ENCODE measurements around the gene CNKSR3. TPM values are rescaled to one million over a fixed set of nuclear protein-coding genes. Genes with fewer than 3 reads are reported as not detected.

CNKSR3 gene
- total RNA-seq, 2 experiments from 2014 or later, result not detected

DNA sequence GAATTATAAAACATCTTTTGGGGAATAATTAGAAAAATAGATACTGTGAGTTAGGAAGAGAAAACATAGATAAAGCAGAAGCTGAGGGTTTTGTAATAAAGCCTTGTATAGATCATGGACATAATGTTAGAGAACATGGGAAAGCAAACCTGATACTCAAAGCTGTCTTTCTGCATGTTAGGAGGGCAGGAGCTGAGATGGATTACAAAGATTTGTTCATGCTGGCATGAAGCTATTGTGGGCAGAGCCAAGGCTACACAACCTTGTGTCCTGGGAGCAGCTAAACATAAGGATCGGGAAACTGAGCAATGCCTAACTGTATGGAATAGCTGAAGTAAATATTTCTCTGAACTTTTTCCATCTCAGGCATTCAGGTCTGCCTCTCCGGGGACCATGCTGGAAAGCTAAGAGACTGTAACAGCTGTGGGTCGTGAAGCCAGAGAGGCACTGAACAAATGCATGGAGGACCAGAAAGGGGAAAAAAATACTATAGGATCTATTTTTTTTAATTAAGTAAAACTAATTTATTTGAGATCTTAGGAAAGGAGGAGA lies 28.2 kb upstream of the CNKSR3 start:
- CTCF ChIA-PET, result interaction anchor here (0.6 kb wide), 1 partner anchor 83 kb away, joined by 3 read pairs; no protein-coding TSS in a partner anchor
- POLR2A ChIA-PET, result no interaction called here
- DNase-seq, result no peak
- no peaks in the 10 kb centered on the region for H3K36me3 Mint-ChIP-seq (ENCODE audit: low read depth)
- ATAC-seq, result no peak
- H3K27ac Mint-ChIP-seq, result no peak overlapping the region
- no peaks in the 10 kb centered on the region for H3K27me3 Mint-ChIP-seq (ENCODE audit: low read depth)
- no peaks in the 10 kb centered on the region for H3K4me1 Mint-ChIP-seq (ENCODE audit: low read depth)
- no peak overlapping the region for H3K4me3 Mint-ChIP-seq
- no peaks in the 10 kb centered on the region for H3K9me3 Mint-ChIP-seq (ENCODE audit: insufficient read depth)

DNA sequence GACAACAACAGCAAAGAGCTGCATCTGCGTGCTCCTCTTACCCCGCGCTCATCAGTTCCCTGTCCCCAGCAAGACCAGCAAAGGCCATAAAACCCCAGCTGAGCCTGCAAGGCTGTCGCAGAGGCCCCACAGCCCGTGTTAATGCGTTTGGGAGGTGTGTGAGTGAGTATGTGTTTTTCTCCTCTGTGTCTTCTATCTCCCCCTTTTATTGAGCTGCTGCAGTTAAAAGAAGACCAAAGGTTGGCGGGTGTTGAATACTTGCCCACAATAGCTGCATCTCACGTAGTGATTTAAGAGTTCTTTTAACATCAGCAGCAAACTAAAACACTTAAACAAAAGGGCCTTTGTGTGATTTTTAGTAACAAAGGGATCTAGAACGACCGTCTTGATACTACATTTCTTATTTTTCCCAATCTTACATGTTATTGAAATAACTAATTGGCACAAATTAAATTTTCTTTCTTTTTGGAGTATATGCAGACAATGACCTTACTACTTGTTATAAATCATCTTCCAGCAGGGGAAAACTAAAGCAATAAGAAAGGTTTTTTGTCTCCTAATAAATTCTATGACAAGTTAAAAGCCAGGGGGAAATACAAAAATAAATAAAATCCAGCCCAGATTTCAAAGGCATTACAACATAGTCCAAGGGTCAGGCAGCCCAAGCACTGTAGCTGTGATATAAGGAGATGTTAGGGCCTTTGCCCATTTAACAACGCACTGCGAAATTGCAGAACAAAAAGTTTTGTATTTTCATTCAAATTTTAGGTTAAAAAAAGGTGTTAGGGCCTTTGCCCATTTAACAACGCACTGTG lies 27.2 kb upstream of the CNKSR3 start:
- Mint-ChIP-seq H3K9me3 (ENCODE audit: insufficient read depth) (no peaks in the 10 kb centered on the region), H3K27me3 (ENCODE audit: low read depth) (no peaks in the 10 kb centered on the region), H3K36me3 (ENCODE audit: low read depth) (no peaks in the 10 kb centered on the region), H3K4me1 (ENCODE audit: low read depth) (no peaks in the 10 kb centered on the region), H3K4me3 (no peak overlapping the region), H3K27ac (no peak overlapping the region)
- ChIA-PET CTCF (no interaction called here), POLR2A (interaction anchor here (0.6 kb wide), 1 partner anchor 198 kb away, joined by 3 read pairs; no protein-coding TSS in a partner anchor)
- no peak for ATAC-seq
- no peak for DNase-seq

DNA sequence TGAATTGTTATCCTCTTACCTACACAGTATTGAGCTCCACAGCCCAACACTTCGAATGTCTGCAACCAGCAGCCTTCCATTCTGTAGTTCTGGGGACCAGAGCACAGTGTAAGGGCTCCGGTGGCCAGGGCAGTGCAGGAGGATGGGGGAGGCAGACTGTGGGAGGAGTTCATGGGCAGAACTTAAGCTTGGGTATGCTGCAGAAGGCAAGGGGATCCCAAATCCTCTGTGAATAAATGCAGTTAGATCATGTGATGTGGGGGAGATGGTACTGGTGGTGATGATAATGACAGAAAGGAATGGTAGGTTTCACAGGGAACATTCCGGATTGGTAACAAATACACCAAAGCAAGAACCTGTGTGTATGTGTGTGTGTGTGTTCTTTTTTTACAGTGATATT lies 26.5 kb upstream of the CNKSR3 start:
- ATAC-seq, result no peak
- CTCF ChIA-PET, result no interaction called here
- Mint-ChIP-seq H3K27me3 (ENCODE audit: low read depth) (no peaks in the 10 kb centered on the region), H3K9me3 (ENCODE audit: insufficient read depth) (no peaks in the 10 kb centered on the region), H3K27ac (no peak overlapping the region), H3K4me3 (no peak overlapping the region), H3K36me3 (ENCODE audit: low read depth) (no peaks in the 10 kb centered on the region), H3K4me1 (ENCODE audit: low read depth) (no peaks in the 10 kb centered on the region)
- DNase-seq, result no peak
- POLR2A ChIA-PET, result no interaction called here

DNA sequence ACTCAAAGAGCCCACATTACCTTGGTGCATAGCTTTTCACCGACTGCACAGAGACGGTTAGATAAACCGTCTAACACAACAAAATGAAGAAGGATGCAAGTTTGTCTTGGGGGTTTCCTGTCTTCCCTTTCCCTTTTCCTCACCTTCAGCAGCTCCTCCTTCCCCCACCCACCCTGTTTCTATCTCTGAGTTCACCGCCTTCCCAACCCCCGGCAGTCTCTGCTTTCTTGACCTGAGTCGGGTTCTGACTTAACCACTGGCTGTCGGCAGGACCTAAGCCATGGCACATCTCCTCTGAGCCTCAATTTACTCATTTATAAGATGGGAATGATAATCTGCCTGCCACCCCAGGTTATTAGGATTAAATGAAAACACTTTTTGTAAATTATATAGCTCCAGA lies 25.8 kb upstream of the CNKSR3 start:
- Mint-ChIP-seq H3K4me1 (ENCODE audit: low read depth) (no peaks in the 10 kb centered on the region), H3K9me3 (ENCODE audit: insufficient read depth) (no peaks in the 10 kb centered on the region), H3K4me3 (no peak overlapping the region), H3K27me3 (ENCODE audit: low read depth) (no peaks in the 10 kb centered on the region), H3K27ac (no peak overlapping the region), H3K36me3 (ENCODE audit: low read depth) (no peaks in the 10 kb centered on the region)
- ChIA-PET POLR2A (no interaction called here), CTCF (no interaction called here)
- ATAC-seq (no peak), DNase-seq (no peak)

DNA sequence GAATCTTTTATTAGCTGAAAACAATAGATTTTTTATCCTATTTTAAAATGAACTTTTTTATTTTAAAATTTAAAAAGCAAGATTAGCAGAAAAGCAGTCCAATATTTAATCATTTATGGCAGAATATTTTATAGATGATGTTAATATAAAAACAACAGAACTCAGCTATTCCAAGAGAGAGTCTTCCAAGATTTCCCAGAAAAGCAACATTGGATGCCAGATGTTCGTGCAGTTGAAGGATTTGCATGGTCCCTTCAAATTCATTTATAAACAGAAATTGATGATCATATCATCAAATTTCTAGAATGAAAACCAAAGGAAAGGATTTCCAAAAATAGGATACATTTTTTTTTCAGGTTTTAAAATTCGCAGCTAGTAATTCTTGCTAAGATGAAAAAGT lies 25.4 kb upstream of the CNKSR3 start:
- H3K36me3 Mint-ChIP-seq (ENCODE audit: low read depth), result no peaks in the 10 kb centered on the region
- CTCF ChIA-PET, result no interaction called here
- no peak overlapping the region for H3K27ac Mint-ChIP-seq
- POLR2A ChIA-PET, result no interaction called here
- DNase-seq (no peak), ATAC-seq (no peak)
- no peaks in the 10 kb centered on the region for H3K27me3 Mint-ChIP-seq (ENCODE audit: low read depth)
- H3K4me1 Mint-ChIP-seq (ENCODE audit: low read depth), result no peaks in the 10 kb centered on the region
- H3K4me3 Mint-ChIP-seq, result no peak overlapping the region
- no peaks in the 10 kb centered on the region for H3K9me3 Mint-ChIP-seq (ENCODE audit: insufficient read depth)

DNA sequence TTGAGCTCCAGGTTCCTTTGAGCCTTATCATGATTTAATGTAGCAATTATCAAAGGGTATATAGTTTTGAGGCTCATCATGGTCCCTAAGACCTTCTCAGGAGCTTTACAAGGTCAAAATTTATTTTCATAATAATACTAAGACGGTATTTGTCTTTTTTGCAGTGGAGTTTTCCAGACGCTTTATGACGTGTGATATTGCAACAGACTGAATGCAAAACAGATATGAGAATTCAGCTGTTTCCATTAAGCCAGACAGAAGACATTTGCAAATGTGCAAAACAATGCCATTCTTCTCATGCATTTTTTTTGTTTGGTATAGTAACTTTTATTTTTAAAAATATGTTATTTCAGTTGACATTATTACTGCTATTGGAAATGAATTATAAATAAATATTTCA lies 24.7 kb upstream of the CNKSR3 start:
- POLR2A ChIA-PET, result no interaction called here
- Mint-ChIP-seq H3K9me3 (ENCODE audit: insufficient read depth) (no peaks in the 10 kb centered on the region), H3K27me3 (ENCODE audit: low read depth) (no peaks in the 10 kb centered on the region), H3K27ac (no peak overlapping the region), H3K4me3 (no peak overlapping the region), H3K36me3 (ENCODE audit: low read depth) (no peaks in the 10 kb centered on the region), H3K4me1 (ENCODE audit: low read depth) (no peaks in the 10 kb centered on the region)
- DNase-seq, result no peak
- no peak for ATAC-seq
- CTCF ChIA-PET, result no interaction called here

DNA sequence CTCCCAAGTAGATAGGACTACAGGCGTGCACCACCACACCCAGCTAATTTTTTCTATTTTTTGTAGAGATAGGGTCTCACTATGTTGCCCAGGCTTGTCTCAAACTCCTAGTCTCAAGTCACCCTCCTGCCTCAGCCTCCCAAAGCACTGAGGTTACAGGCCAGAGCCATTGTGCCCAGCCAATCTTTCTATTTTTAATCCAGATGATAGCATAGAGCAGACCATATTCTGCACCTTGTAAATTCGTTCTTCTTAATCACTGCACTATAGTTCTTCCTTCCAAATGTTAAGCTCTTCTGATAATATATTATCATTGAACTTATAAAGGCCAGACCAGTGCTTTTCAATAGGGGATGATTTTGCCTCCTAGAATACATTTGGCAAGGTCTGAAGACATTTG lies 24.0 kb upstream of the CNKSR3 start:
- DNase-seq, result no peak
- Mint-ChIP-seq H3K36me3 (ENCODE audit: low read depth) (no peaks in the 10 kb centered on the region), H3K9me3 (ENCODE audit: insufficient read depth) (no peaks in the 10 kb centered on the region), H3K27ac (no peak overlapping the region), H3K4me3 (no peak overlapping the region), H3K4me1 (ENCODE audit: low read depth) (no peaks in the 10 kb centered on the region), H3K27me3 (ENCODE audit: low read depth) (no peaks in the 10 kb centered on the region)
- ChIA-PET CTCF (no interaction called here), POLR2A (no interaction called here)
- no peak for ATAC-seq

DNA sequence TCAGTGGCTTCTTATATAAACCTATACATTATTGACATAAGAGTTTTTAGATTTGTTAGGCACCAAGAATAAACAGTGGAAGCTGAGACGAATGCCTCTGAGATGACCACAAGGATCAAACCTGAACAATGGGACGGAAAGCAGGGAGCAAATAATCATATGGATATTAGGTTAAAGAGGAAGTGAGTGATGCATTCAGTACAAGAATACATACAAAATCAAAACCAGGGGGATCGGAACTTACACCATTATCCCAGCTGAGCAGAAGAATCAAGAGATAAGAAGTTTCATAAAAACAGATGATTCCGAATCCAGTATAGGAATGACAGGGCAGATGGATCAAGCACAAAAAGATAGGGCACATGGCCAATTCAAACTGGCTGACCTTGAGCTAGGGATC lies 21.9 kb upstream of the CNKSR3 start:
- no peak for DNase-seq
- H3K36me3 Mint-ChIP-seq (ENCODE audit: low read depth), result no peaks in the 10 kb centered on the region
- no peaks in the 10 kb centered on the region for H3K4me1 Mint-ChIP-seq (ENCODE audit: low read depth)
- POLR2A ChIA-PET, result no interaction called here
- no peak overlapping the region for H3K27ac Mint-ChIP-seq
- no peak overlapping the region for H3K4me3 Mint-ChIP-seq
- H3K27me3 Mint-ChIP-seq (ENCODE audit: low read depth), result no peaks in the 10 kb centered on the region
- no peak for ATAC-seq
- no peaks in the 10 kb centered on the region for H3K9me3 Mint-ChIP-seq (ENCODE audit: insufficient read depth)
- CTCF ChIA-PET, result no interaction called here

DNA sequence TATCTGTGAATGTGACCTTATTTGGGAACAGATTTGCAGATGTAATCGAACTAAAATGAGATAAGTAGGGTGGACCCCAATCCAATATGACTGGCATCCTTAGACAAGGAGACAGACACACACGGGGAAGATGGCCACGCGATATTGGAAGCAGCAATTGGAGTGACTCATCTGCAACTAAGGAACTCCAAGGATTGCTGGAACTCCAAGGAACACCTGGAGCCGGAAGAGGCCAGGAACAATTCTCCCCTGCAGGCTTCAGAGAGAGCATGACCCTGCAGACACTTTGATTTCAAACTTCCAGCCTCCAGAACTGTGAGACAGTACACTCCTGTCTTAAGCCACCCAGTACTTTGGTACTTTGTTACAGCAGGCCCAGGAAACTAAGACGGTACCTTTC lies 19.5 kb upstream of the CNKSR3 start:
- Mint-ChIP-seq H3K27ac (no peak overlapping the region), H3K36me3 (ENCODE audit: low read depth) (no peaks in the 10 kb centered on the region), H3K4me1 (ENCODE audit: low read depth) (peaks cover 5% of the 10 kb centered on the region), H3K4me3 (no peak overlapping the region), H3K9me3 (ENCODE audit: insufficient read depth) (no peaks in the 10 kb centered on the region), H3K27me3 (ENCODE audit: low read depth) (no peaks in the 10 kb centered on the region)
- DNase-seq, result no peak
- no peak for ATAC-seq
- ChIA-PET POLR2A (no interaction called here), CTCF (no interaction called here)

DNA sequence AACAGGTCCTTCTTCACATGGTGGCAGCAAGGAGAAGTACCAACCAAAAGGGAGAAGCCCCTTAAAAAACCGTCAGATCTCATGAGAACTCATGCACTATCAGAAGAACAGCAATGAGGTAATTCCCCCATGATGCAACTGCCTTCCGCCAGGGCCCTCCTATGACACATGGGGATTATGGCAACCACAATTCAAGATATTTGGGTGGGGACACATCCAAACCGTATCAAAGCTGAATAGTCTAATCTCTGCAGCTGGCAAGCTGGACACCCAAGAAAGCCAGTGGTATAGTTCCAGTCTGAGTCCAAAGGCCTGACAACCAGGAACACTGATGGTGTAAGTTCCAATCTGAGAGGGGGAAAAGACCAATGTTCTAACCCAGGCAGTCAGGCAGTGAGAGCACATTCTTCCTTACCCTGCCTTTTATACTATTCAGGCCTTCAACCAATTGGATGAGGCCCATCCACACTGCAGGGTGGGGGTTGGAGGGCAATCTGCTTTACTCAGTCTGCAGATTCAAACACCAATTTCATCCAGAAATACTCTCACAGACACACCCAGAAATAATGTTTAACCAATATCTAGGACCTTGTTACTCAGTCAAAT lies 17.9 kb upstream of the CNKSR3 start:
- Mint-ChIP-seq H3K9me3 (ENCODE audit: insufficient read depth) (no peaks in the 10 kb centered on the region), H3K27me3 (ENCODE audit: low read depth) (no peaks in the 10 kb centered on the region), H3K27ac (no peak overlapping the region), H3K4me3 (no peak overlapping the region), H3K36me3 (ENCODE audit: low read depth) (no peaks in the 10 kb centered on the region), H3K4me1 (ENCODE audit: low read depth) (peaks cover 5% of the 10 kb centered on the region)
- CTCF ChIA-PET, result no interaction called here
- DNase-seq (no peak), ATAC-seq (no peak)
- POLR2A ChIA-PET, result no interaction called here

DNA sequence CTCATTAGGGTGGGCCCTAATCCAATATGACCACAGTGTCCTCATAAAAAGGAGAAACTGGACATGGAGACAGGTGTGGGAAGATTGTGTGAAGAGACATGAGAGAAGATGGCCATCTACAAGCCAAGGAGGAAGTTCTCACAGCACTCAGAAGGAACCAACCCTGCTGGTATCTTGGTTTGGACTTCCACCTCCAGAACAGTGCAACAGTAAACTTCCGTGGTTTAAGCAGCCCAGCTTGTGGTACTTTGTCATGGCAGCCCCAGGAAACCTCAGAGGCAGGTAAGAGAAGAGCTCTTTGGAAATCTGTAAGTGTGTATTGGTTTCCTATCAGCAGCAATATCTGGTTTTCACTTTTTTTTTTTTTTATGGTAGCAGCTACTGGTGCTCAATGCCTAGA lies 16.5 kb upstream of the CNKSR3 start:
- ChIA-PET POLR2A (interaction anchor here (0.5 kb wide), 1 partner anchor 19 kb away, joined by 3 read pairs; no protein-coding TSS in a partner anchor), CTCF (no interaction called here)
- no peak overlapping the region for H3K4me3 Mint-ChIP-seq
- H3K27ac Mint-ChIP-seq, result no peak overlapping the region
- no peaks in the 10 kb centered on the region for H3K9me3 Mint-ChIP-seq (ENCODE audit: insufficient read depth)
- no peaks in the 10 kb centered on the region for H3K36me3 Mint-ChIP-seq (ENCODE audit: low read depth)
- peaks cover 5% of the 10 kb centered on the region for H3K4me1 Mint-ChIP-seq (ENCODE audit: low read depth)
- no peak for DNase-seq
- no peak for ATAC-seq
- no peaks in the 10 kb centered on the region for H3K27me3 Mint-ChIP-seq (ENCODE audit: low read depth)

DNA sequence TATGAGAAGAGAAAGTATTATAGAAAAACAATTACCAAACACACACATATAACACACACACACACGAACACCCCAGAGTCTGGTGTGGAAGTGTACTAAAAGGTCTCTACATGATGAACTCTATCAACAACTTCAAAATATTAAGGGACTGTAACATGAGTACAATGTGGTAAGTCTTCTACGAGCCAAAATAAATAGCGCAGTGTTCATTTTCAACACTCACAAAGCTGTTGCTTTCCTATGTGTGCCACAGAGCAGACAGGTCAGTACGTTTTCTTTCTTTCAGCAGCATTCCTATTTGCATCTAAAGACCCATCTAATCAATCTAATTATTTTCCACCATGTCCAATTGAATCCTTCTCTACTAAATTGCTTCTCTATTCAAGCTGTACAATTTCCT lies 12.1 kb upstream of the CNKSR3 start:
- Mint-ChIP-seq H3K4me1 (ENCODE audit: low read depth) (peaks cover 5% of the 10 kb centered on the region), H3K9me3 (ENCODE audit: insufficient read depth) (no peaks in the 10 kb centered on the region), H3K36me3 (ENCODE audit: low read depth) (no peaks in the 10 kb centered on the region), H3K27me3 (ENCODE audit: low read depth) (peaks cover 4% of the 10 kb centered on the region), H3K27ac (no peak overlapping the region), H3K4me3 (no peak overlapping the region)
- no peak for ATAC-seq
- ChIA-PET POLR2A (no interaction called here), CTCF (interaction anchor here (1.7 kb wide), 1 partner anchor 14 kb away, joined by 3 read pairs; no protein-coding TSS in a partner anchor)
- no peak for DNase-seq

All from activated CD8-positive, alpha-beta T cell treated with anti-CD3 and anti-CD28 coated beads, Interleukin-2, amount 10 ng/mL, durations not matched to agents 7 days and 5 days (primary cell).